GM08714 (cell line): ENCODE data around the gene LRP1.

Experiments used
- H3K4me3 ChIP-seq: fragments of 200-500 bp; sonication (Bioruptor generic); 2 replicates; pipeline ENCODE4 v1.5.1; 2014; ENCODE audit warnings: mild to moderate bottlenecking, low read length, inconsistent platforms
- ZNF274 ChIP-seq: IDR thresholded peaks from 2 replicates; pipeline ENCODE4 v1.6.1; 2012; ENCODE audit warnings: mild to moderate bottlenecking, low read depth, low read length

The LRP1 gene

GRCh38 chr12:57157588-57158173 lies 29.4 kb downstream of the LRP1 start:
- TF ChIP-seq ZNF274 = no peak
- no peak overlapping the region for H3K4me3 ChIP-seq

- no peak overlapping the region for H3K4me3 ChIP-seq
- no peak for TF ChIP-seq ZNF274
Measured at GRCh38 chr12:57158186-57158585, 29.9 kb downstream of the LRP1 start.

- no peak for TF ChIP-seq ZNF274
- H3K4me3 ChIP-seq = no peak overlapping the region
Measured at GRCh38 chr12:57158665-57159064, 30.4 kb downstream of the LRP1 start.

- TF ChIP-seq ZNF274 = no peak
- H3K4me3 ChIP-seq = no peak overlapping the region
Measured at GRCh38 chr12:57159311-57159710, 31.0 kb downstream of the LRP1 start.

DNA sequence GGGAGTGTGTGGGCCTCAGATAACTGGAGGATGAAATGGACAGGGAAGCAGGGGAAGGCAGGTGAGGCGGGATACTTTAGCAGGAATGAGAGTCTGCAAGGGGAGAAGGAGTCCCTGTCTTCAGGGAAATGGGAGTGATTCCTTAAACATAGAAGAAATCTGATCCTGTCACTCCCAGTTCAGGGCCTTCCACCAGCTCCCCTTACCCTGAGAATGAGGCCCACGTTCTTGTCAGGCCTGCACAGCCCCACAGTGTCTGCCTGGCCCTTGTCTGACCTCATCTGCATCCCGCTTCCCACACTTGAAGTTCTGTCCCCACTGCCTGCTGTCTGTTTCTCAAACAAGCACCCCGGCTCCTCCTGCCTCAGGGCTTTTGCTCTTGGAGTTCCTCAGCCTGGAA lies 31.8 kb downstream of the LRP1 start:
- TF ChIP-seq ZNF274 = no peak
- H3K4me3 ChIP-seq = no peak overlapping the region

GRCh38 chr12:57160741-57161140 lies 32.5 kb downstream of the LRP1 start:
- no peak overlapping the region for H3K4me3 ChIP-seq
- TF ChIP-seq ZNF274 = no peak

- TF ChIP-seq ZNF274 = no peak
- no peak overlapping the region for H3K4me3 ChIP-seq
Measured at GRCh38 chr12:57161491-57161890, 33.2 kb downstream of the LRP1 start.

- no peak for TF ChIP-seq ZNF274
- no peak overlapping the region for H3K4me3 ChIP-seq
Measured at GRCh38 chr12:57162553-57163125, 34.4 kb downstream of the LRP1 start.

GRCh38 chr12:57164454-57164853 lies 36.2 kb downstream of the LRP1 start:
- H3K4me3 ChIP-seq = no peak overlapping the region
- no peak for TF ChIP-seq ZNF274

- no peak overlapping the region for H3K4me3 ChIP-seq
Measured at GRCh38 chr12:57164966-57165625, 36.8 kb downstream of the LRP1 start.

DNA sequence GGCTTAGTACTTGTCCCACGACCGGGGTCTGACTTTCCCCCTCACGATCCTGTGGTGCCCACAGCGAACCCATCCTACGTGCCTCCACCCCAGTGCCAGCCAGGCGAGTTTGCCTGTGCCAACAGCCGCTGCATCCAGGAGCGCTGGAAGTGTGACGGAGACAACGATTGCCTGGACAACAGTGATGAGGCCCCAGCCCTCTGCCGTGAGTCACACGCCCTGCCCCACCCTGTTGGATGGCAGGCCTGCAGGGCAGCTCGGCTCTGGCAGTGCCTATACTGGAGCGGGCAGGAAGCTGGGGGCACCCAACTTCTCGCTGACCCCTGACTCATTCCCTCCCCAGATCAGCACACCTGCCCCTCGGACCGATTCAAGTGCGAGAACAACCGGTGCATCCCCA lies 37.5 kb downstream of the LRP1 start:
- no peak for TF ChIP-seq ZNF274

More at GRCh38 chr12:57164966-57165625, 36.8 kb downstream of the LRP1 start:
- no peak for TF ChIP-seq ZNF274

DNA sequence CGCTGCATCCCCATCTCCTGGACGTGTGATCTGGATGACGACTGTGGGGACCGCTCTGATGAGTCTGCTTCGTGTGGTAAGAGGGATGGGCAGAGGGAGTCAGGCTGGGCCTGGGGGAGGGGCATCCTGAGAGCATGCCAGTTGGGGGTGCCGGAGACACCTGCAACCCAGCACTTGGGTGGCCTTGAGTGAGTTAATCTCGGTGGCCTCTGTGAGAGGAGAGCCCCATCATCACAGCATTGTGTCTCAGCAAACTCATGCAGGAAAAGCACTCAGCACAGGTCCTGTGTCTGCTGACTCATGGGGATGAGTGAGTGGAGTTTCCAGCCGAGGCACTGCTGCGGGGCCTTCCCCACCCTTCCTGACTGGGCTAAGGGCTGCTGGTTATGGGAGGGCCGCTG lies 38.7 kb downstream of the LRP1 start:
- no peak for TF ChIP-seq ZNF274

More for the DNA sequence above, 37.5 kb downstream of the LRP1 start:
- no peak overlapping the region for H3K4me3 ChIP-seq

DNA sequence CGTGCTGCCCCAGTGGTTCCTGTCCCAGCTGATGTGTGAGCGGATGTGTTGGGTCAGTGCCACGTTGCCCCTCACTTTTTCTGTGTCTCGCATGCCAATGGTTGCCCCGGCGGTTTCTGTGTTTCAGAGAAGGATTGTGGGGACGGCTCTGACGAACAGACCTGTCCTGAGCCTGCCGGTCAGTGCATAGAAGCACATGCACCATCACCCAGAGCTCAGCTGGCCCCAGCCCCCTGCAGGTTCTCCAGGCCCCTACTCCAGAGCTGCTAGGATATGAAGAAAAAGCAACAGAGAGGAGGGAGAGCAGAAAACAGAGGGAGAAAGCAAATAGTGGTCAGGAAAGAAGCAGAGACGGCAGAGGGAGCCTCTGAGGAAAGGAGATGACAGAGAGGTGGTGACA lies 39.8 kb downstream of the LRP1 start:
- no peak overlapping the region for H3K4me3 ChIP-seq
- no peak for TF ChIP-seq ZNF274

More for the DNA sequence above, 38.7 kb downstream of the LRP1 start:
- H3K4me3 ChIP-seq = no peak overlapping the region

DNA sequence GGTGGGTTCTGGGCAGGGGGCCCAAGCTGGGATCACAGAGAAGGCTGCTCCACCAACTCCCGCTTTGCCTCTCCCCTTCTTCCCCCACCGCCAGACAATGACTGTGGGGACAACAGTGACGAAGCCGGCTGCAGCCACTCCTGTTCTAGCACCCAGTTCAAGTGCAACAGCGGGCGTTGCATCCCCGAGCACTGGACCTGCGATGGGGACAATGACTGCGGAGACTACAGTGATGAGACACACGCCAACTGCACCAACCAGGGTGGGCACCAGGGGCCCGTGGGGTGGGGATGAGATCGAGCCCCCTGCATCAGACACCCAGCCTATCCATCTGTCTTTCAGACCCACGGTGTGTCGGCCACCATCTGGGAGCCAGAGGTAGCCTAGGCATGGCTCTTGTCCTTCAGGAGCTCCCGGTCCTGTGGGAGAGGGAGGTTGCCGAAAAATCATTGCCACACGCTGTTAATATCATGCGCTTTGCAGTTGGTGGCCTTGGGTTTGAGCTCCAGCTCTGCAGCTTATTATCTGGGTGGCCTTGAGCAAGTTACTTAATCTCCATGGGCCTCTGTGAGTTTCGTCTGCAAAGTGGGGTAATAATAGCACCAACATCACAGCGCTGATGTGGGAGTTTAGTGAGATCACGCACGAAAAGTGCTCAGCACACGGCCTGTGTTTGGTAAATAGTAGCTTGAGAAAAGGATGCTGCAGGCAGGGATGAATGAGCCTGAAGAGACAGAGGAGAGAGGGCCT lies 40.9 kb downstream of the LRP1 start:
- TF ChIP-seq ZNF274 = no peak
- no peak overlapping the region for H3K4me3 ChIP-seq

- H3K4me3 ChIP-seq = no peak overlapping the region
- no peak for TF ChIP-seq ZNF274
Measured at GRCh38 chr12:57169969-57170368, 41.7 kb downstream of the LRP1 start.

DNA sequence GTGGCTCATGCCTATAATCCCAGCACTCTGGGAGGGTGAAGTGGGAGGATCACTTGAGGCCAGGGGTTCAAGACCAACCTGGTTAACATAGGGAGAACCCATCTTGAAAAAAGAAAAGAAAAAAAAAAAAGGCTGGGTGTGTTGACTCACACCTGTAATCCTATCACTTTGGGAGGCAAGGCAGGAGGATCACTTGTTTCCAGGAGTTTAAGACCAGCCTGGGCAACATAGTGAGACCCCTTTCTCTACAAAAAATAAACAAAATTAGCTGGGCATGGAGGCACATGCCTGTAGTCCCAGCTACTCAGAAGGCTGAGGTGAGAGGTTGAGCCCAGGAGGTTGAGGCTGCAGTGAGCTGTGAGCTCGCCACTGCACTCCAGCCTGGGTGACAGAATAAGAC lies 42.1 kb downstream of the LRP1 start:
- no peak for TF ChIP-seq ZNF274
- H3K4me3 ChIP-seq = no peak overlapping the region
